Measurements from ENCODE around the gene CARM1. TPM values are rescaled to one million over a fixed set of nuclear protein-coding genes. Genes with fewer than 3 reads are reported as not detected.
A peak's percentile ranks its signal among the peaks of the same experiment; 100 is the strongest.
"Not testable (repeated sequence)": the region's sequence is repeated elsewhere in the genome, so short reads cannot be mapped to it uniquely, and the experiment has no call there.

Gene CARM1
- total RNA-seq, 1 donor from 2014 or later, result 37.1 TPM

- DNase-seq (ENCODE audit: low read depth), result peak; percentile 30
Measured at GRCh38 chr19:10927730-10928562, 56.6 kb downstream of the CARM1 start.

- peak; percentile 99 for DNase-seq (ENCODE audit: low read depth)
Measured at GRCh38 chr19:10928563-10929401, 57.4 kb downstream of the CARM1 start, which contains the start of the genes TIMM29 and YIPF2. Gene TIMM29 (plus strand): TSS chr19:10928811. CDS start chr19:10928823, 12 bp downstream. Gene YIPF2 (minus strand): TSS chr19:10928639. CDS start chr19:10928410, 229 bp downstream.

- DNase-seq (ENCODE audit: low read depth), result no peak
Measured at GRCh38 chr19:10929402-10929794, 58.0 kb downstream of the CARM1 start.

- DNase-seq (ENCODE audit: low read depth), result no peak
Measured at GRCh38 chr19:10935371-10936059, 64.2 kb downstream of the CARM1 start.

- peak; percentile 81 for DNase-seq (ENCODE audit: low read depth)
Measured at GRCh38 chr19:10936661-10937084, 65.3 kb downstream of the CARM1 start.

- not testable (repeated sequence) for DNase-seq (ENCODE audit: low read depth)
Measured at GRCh38 chr19:10941649-10942048, 70.3 kb downstream of the CARM1 start.

- not testable (repeated sequence) for DNase-seq (ENCODE audit: low read depth)
Measured at GRCh38 chr19:10943412-10943811, 72.1 kb downstream of the CARM1 start.

GRCh38 chr19:10945264-10945663, 73.9 kb downstream of the CARM1 start:
- no peak for DNase-seq (ENCODE audit: low read depth)

GRCh38 chr19:10946958-10947657, 75.8 kb downstream of the CARM1 start:
- no peak for DNase-seq (ENCODE audit: low read depth)

- DNase-seq (ENCODE audit: low read depth), result no peak
Measured at GRCh38 chr19:10952809-10953208, 81.5 kb downstream of the CARM1 start.

- DNase-seq (ENCODE audit: low read depth), result not testable (repeated sequence)
Measured at GRCh38 chr19:10959277-10959968, 88.1 kb downstream of the CARM1 start.

- peak; percentile 97 for DNase-seq (ENCODE audit: low read depth)
Measured at GRCh38 chr19:10960314-10961072, 89.1 kb downstream of the CARM1 start, which contains the start of gene SMARCA4. Gene SMARCA4 (plus strand): TSS chr19:10961030. CDS start chr19:10984152, 23,122 bp downstream.

- DNase-seq (ENCODE audit: low read depth), result peak; percentile 46
Measured at GRCh38 chr19:10961073-10961860, 89.9 kb downstream of the CARM1 start.

GRCh38 chr19:10962863-10963262, 91.5 kb downstream of the CARM1 start:
- DNase-seq (ENCODE audit: low read depth), result no peak

- DNase-seq (ENCODE audit: low read depth), result no peak
Measured at GRCh38 chr19:10963865-10964264, 92.5 kb downstream of the CARM1 start.

- no peak for DNase-seq (ENCODE audit: low read depth)
Measured at GRCh38 chr19:10964903-10965302, 93.5 kb downstream of the CARM1 start.

- no peak for DNase-seq (ENCODE audit: low read depth)
Measured at GRCh38 chr19:10965398-10965797, 94.0 kb downstream of the CARM1 start.

GRCh38 chr19:10966809-10967208, 95.5 kb downstream of the CARM1 start:
- no peak for DNase-seq (ENCODE audit: low read depth)

Data from myocyte (in vitro differentiated cells).